Subcutaneous abdominal adipose tissue (tissue), 5 donors: ENCODE data around the gene SLC10A1.
"Not testable (repeated sequence)": the region's sequence is repeated elsewhere in the genome, so short reads cannot be mapped to it uniquely, and the experiment has no call there.

Experiments used
- H3K27ac ChIP-seq: one replicate; pipeline ENCODE4 v1.7.0; 2013; ENCODE audit warnings: low read depth, mild to moderate bottlenecking, inconsistent platforms, low read length, moderate library complexity
- H3K27me3 ChIP-seq, 5 donors: one replicate each; pipeline ENCODE4 v1.7.0; 2013; ENCODE audit warnings: low read length in 5 of 5, inconsistent platforms in 1 of 5; ENCODE audit not compliant: control insufficient read depth in 5 of 5, insufficient read depth in 4 of 5
- H3K36me3 ChIP-seq, 5 donors: one replicate each; pipeline ENCODE4 v1.7.0; 2013; ENCODE audit warnings: low read length in 5 of 5; ENCODE audit not compliant: control insufficient read depth in 5 of 5, insufficient read depth in 5 of 5
- H3K4me1 ChIP-seq, 5 donors: one replicate each; pipeline ENCODE4 v1.7.0; 2013; ENCODE audit warnings: low read length in 5 of 5, mild to moderate bottlenecking in 3 of 5, moderate library complexity in 1 of 5; ENCODE audit not compliant: control insufficient read depth in 5 of 5, insufficient read depth in 5 of 5
- H3K4me3 ChIP-seq, 5 donors: one replicate each; pipeline ENCODE4 v1.7.0; 2013; ENCODE audit warnings: low read length in 5 of 5, low read depth in 1 of 5
- H3K9ac ChIP-seq, 5 donors: one replicate each; pipeline ENCODE4 v1.7.0; 2013; ENCODE audit warnings: low read length in 5 of 5, mild to moderate bottlenecking in 4 of 5, moderate library complexity in 3 of 5
- H3K9me3 ChIP-seq, 5 donors: one replicate each; pipeline ENCODE4 v1.7.0; 2013; ENCODE audit warnings: low read length in 5 of 5; ENCODE audit not compliant: control insufficient read depth in 5 of 5
- donor health status: healthy.
- donor health status: healthy.
- donor health status: healthy.
- donor health status: healthy.
- donor health status: healthy.

SLC10A1 gene

GRCh38 chr14:69827560-69827959, 30.5 kb upstream of the SLC10A1 start:
- no peaks in the 10 kb centered on the region for H3K36me3 ChIP-seq
- H3K9me3 ChIP-seq: peaks cover 0 to 7% (median 5%) of the 10 kb centered on the region in 5 donors
- H3K9ac ChIP-seq: no peak overlapping the region
- no peak overlapping the region for H3K4me3 ChIP-seq
- peaks cover 0 to 8% (median 0%) of the 10 kb centered on the region in 5 donors for H3K4me1 ChIP-seq
- H3K27ac ChIP-seq: no peak overlapping the region
- H3K27me3 ChIP-seq: no peaks in the 10 kb centered on the region

DNA sequence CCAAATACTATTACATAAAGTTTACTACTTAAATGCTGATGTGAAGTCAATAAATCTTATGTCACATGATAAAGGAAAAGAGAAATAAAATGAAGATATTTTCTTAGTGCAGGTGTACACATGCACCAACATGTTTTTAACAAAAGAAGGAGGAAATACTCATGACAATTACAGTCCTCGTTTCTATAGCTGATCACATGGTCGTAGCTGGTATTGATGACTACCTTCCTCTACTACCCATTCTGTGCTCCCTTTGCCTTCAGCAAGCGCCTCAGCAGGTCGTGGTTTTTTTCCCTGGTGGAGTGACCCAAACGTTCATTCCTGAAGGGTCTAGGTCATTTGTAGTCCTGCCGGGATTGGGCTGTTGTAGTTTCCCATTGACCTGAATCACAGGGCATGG, 25.4 kb upstream of the SLC10A1 start:
- Histone ChIP-seq H3K4me3 (no peak overlapping the region), H3K36me3 (no peaks in the 10 kb centered on the region), H3K4me1 (no peaks in the 10 kb centered on the region), H3K9me3 (peaks cover 0 to 7% (median 5%) of the 10 kb centered on the region in 5 donors), H3K9ac (no peak overlapping the region), H3K27ac (no peak overlapping the region), H3K27me3 (peaks cover 0 to 14% (median 3%) of the 10 kb centered on the region in 5 donors)

DNA sequence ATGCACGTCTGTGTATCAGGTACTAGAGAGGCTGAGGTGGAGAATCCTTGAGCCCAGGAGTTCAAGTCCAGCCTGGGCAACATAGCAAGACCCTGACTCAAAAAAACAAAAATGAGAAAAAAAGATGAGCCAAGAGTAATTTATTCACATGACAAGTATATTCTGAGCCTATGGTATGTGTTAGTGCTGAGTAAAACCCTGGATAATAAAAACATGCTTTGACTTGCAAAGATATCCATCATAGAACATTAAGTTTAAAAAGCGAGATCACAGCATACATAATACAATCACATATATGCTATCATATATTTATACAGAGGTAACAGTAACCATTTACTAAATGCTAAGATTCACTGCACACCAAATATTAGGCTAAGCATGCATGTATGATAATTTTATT, 23.9 kb upstream of the SLC10A1 start:
- Histone ChIP-seq H3K27ac (no peak overlapping the region), H3K4me3 (no peak overlapping the region), H3K36me3 (no peaks in the 10 kb centered on the region), H3K9ac (no peak overlapping the region), H3K27me3 (peaks cover 3 to 22% (median 13%) of the 10 kb centered on the region in 5 donors), H3K9me3 (peaks cover 0 to 5% (median 4%) of the 10 kb centered on the region in 5 donors), H3K4me1 (no peaks in the 10 kb centered on the region)

DNA sequence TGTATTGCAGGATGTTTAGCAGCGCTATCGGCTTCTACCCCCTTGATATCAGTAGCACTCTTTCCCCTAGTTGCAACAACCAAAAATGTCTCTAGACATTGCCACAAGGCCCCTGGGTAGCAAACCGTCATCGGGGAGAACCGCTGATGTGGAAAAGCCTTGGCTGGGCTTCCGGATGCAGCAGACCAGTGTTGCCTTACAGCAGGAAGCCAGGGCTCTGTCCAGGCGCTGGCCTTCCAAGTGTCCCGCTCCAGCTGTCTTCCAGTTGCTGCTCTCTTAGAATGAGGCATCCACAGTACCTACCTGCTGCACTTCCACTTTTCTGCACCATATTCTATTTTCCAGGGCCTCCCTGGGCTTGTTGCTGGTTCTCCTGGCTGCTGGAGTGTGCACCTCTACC, 22.6 kb upstream of the SLC10A1 start:
- Histone ChIP-seq H3K27ac (no peak overlapping the region), H3K36me3 (no peaks in the 10 kb centered on the region), H3K9ac (no peak overlapping the region), H3K4me3 (no peak overlapping the region), H3K9me3 (no peaks in the 10 kb centered on the region), H3K4me1 (no peaks in the 10 kb centered on the region), H3K27me3 (peaks cover 3 to 25% (median 16%) of the 10 kb centered on the region in 5 donors)

DNA sequence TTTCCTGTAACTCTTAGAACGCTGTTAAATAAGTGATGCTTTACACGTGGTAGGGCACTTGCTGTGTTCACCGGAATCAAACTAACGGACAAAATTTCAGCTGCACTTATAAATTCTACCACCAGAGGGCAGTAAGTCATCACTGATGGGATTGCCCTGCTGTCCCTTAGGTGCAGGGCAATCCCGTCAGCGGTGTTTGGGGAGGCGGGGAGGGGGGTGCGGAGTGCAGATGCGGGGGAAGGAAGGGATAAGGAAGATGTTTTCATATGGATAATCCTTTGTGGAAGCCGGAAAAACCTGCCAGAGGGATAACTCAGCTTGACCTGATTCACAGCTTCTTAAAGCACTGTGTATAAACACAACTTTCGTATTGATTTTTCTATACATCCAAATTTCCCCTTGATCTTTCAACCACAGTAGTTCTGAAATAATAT, 21.7 kb upstream of the SLC10A1 start:
- Histone ChIP-seq H3K36me3 (no peaks in the 10 kb centered on the region), H3K27me3 (peaks cover 3 to 25% (median 16%) of the 10 kb centered on the region in 5 donors), H3K9me3 (no peaks in the 10 kb centered on the region), H3K4me1 (no peaks in the 10 kb centered on the region), H3K9ac (no peak overlapping the region), H3K27ac (no peak overlapping the region), H3K4me3 (no peak overlapping the region)

DNA sequence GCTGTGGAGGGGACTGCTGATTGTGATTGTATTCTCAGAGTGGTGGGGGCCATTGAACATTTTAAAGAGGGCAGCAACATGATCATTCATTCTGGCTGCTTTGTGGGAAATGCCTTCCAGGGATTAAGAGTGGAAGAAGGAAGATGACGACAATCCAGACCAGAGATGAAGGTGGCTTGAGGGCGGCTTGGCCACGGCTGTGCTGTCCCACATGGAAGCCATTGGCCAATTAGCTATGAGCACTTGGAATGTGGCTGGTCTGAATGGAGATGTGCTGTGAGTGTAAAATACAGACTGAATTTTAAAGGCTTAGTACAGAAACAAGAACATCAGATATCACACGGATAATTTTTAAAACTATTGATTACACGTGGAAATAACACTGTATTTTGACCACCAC, 19.2 kb upstream of the SLC10A1 start:
- Histone ChIP-seq H3K9me3 (no peaks in the 10 kb centered on the region), H3K27ac (no peak overlapping the region), H3K36me3 (no peaks in the 10 kb centered on the region), H3K4me3 (no peak overlapping the region), H3K9ac (no peak overlapping the region), H3K27me3 (peaks cover 3 to 25% (median 16%) of the 10 kb centered on the region in 5 donors), H3K4me1 (no peaks in the 10 kb centered on the region)

GRCh38 chr14:69815556-69815955, 18.5 kb upstream of the SLC10A1 start:
- no peak overlapping the region for H3K9ac ChIP-seq
- no peaks in the 10 kb centered on the region for H3K36me3 ChIP-seq
- no peaks in the 10 kb centered on the region for H3K9me3 ChIP-seq
- peaks cover 3 to 25% (median 16%) of the 10 kb centered on the region in 5 donors for H3K27me3 ChIP-seq
- H3K27ac ChIP-seq: no peak overlapping the region
- H3K4me1 ChIP-seq: no peaks in the 10 kb centered on the region
- no peak overlapping the region for H3K4me3 ChIP-seq

DNA sequence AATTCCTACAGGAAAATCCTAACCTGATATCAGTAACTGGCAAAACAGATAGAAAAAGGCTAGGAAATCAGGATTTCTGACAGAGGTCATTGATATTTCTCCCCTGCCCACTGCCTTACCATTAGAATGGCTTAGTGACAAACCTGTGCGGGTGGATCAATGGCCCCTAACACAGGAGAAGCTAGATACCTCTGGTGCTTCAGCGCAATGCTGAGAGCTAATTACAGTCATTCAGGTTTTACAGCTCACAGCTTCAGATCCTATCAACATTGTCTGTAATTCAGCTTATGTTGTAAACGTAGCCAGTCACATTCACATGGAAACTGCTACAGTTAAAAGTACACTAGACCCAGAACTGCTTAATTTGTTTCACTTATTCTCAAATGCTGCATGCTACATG, 17.4 kb upstream of the SLC10A1 start:
- peaks cover 3 to 21% (median 13%) of the 10 kb centered on the region in 5 donors for H3K27me3 ChIP-seq
- no peaks in the 10 kb centered on the region for H3K9me3 ChIP-seq
- H3K9ac ChIP-seq: no peak overlapping the region
- no peak overlapping the region for H3K4me3 ChIP-seq
- no peaks in the 10 kb centered on the region for H3K4me1 ChIP-seq
- H3K27ac ChIP-seq: no peak overlapping the region
- H3K36me3 ChIP-seq: no peaks in the 10 kb centered on the region

DNA sequence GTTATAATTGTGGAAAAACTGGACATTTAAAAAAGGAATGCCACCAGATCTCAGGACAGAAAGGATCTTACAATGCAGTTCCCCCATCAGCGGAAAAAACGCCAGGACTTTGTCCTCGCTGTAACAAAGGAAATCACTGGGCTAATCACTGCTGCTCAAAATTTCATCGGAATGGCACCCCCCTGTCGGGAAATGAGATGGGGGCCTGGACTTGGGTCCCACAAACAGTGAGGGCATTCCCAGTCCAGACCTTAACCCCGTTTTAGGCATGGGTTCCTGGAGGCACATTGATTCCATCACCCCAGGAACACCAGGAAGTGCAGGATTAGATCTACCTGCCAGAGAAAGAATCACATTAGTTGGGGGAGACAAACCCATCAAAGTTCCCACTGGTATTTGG, 16.3 kb upstream of the SLC10A1 start:
- H3K4me1 ChIP-seq, H3K4me3 ChIP-seq, H3K9me3 ChIP-seq, H3K27ac ChIP-seq, H3K9ac ChIP-seq, H3K36me3 ChIP-seq: not testable (repeated sequence)
- H3K27me3 ChIP-seq: peaks cover 3 to 20% (median 13%) of the 10 kb centered on the region in 5 donors

DNA sequence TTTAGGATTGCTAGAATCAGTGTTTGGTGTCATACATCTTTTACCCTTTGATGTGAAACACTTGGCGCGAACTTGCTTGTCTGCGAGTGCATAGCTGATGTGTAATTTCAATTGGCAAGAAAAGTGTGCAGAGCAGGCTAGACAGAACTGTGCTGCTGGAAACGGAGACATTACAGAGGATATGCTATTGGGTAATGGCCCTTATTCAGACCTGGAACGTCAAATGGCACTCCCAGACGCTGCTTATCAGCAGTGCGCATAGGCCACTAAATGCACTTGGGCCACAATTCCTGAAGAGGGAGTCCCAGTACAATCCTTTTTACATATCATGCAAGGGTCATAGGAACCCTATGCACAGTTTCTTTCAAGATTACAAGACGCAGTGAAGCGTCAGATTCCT, 15.7 kb upstream of the SLC10A1 start:
- H3K27ac ChIP-seq: no peak overlapping the region
- H3K4me3 ChIP-seq: no peak overlapping the region
- H3K36me3 ChIP-seq: no peaks in the 10 kb centered on the region
- peaks cover 3 to 15% (median 13%) of the 10 kb centered on the region in 5 donors for H3K27me3 ChIP-seq
- no peaks in the 10 kb centered on the region for H3K4me1 ChIP-seq
- H3K9me3 ChIP-seq: no peaks in the 10 kb centered on the region
- no peak overlapping the region for H3K9ac ChIP-seq

GRCh38 chr14:69811868-69812252, 14.8 kb upstream of the SLC10A1 start:
- Histone ChIP-seq H3K27ac (no peak overlapping the region), H3K9ac (no peak overlapping the region), H3K36me3 (no peaks in the 10 kb centered on the region), H3K9me3 (no peaks in the 10 kb centered on the region), H3K27me3 (peaks cover 3 to 12% (median 6%) of the 10 kb centered on the region in 5 donors), H3K4me1 (no peaks in the 10 kb centered on the region), H3K4me3 (no peak overlapping the region)
